ENCODE measurements around the gene NIBAN1. TPM values are rescaled to one million over a fixed set of nuclear protein-coding genes. Genes with fewer than 3 reads are reported as not detected.
A peak's percentile ranks its signal among the peaks of the same experiment; 100 is the strongest.

The NIBAN1 gene
- total RNA-seq, 4 donors from 2014 or later = 13.4 to 23.9 (median 18.2) TPM

GRCh38 chr1:184930232-184930631 is 44.1 kb downstream of the NIBAN1 start:
- WGBS = 63% methylated on average over 4 of the region's 4 CpGs
- Histone ChIP-seq H3K4me1 (peaks cover 5% of the 10 kb centered on the region), H3K4me3 (no peak overlapping the region), H3K27ac (peak overlapping the region; percentile 4), H3K27me3 (no peaks in the 10 kb centered on the region), H3K36me3 (no peaks in the 10 kb centered on the region), H3K9me3 (peaks cover under 1% of the 10 kb centered on the region)
- no peak for DNase-seq (ENCODE audit: low spot score in 2 of 2)
- no peak for TF ChIP-seq EP300 (IDR thresholded peaks at IDR 0.05)
- TF ChIP-seq POLR2A (IDR thresholded peaks at IDR 0.05) = no peak
- TF ChIP-seq POLR2AphosphoS5 (IDR thresholded peaks at IDR 0.05) = no peak
- no peak for TF ChIP-seq CTCF (IDR thresholded peaks at IDR 0.05)

GRCh38 chr1:184929711-184930202 is 44.6 kb downstream of the NIBAN1 start:
- 58% methylated on average over 3 of the region's 3 CpGs for WGBS
- Histone ChIP-seq H3K27ac (peak overlapping the region; percentile 4), H3K4me1 (peaks cover 5% of the 10 kb centered on the region), H3K27me3 (no peaks in the 10 kb centered on the region), H3K4me3 (no peak overlapping the region), H3K9me3 (peaks cover 4% of the 10 kb centered on the region), H3K36me3 (no peaks in the 10 kb centered on the region)
- DNase-seq (ENCODE audit: low spot score in 2 of 2) = no peak
- TF ChIP-seq POLR2AphosphoS5 (IDR thresholded peaks at IDR 0.05) (peak in 1 of 3 donors; percentile 30), POLR2A (IDR thresholded peaks at IDR 0.05) (no peak), EP300 (IDR thresholded peaks at IDR 0.05) (no peak)

GRCh38 chr1:184928394-184928793 is 45.9 kb downstream of the NIBAN1 start:
- WGBS = 75% methylated on average over 1 of the region's 2 CpGs
- Histone ChIP-seq H3K27me3 (no peaks in the 10 kb centered on the region), H3K9me3 (peaks cover 4% of the 10 kb centered on the region), H3K4me3 (no peak overlapping the region), H3K36me3 (no peaks in the 10 kb centered on the region), H3K27ac (no peak overlapping the region), H3K4me1 (peaks cover 5% of the 10 kb centered on the region)
- no peak for DNase-seq (ENCODE audit: low spot score in 2 of 2)
- TF ChIP-seq CTCF (IDR thresholded peaks at IDR 0.05) (no peak), POLR2AphosphoS5 (IDR thresholded peaks at IDR 0.05) (no peak), EP300 (IDR thresholded peaks at IDR 0.05) (no peak), POLR2A (IDR thresholded peaks at IDR 0.05) (no peak)

Other genes starting within 250 kb of the NIBAN1 start
- gene EDEM3, start 219.7 kb downstream of the NIBAN1 start, total RNA-seq = 10 to 100 TPM; 19.4 to 55.7 (median 28.7) TPM
- 10 to 100 TPM; 11.3 to 18.6 (median 16.2) TPM for gene RNF2, start 71.0 kb upstream of the NIBAN1 start, total RNA-seq
- gene TRMT1L, start 182.4 kb upstream of the NIBAN1 start, total RNA-seq = 10 to 100 TPM in 3 of 4 donors, 1 to 10 TPM in 1; 7.6 to 19.1 (median 14.1) TPM
- 10 to 100 TPM in 1 of 4 donors, 1 to 10 TPM in 3; 3.4 to 11.2 (median 5.8) TPM for gene SWT1, start 182.7 kb upstream of the NIBAN1 start, total RNA-seq

All from suprapubic skin (tissue), 4 donors.